BLaER1 treated with 17β-estradiol and CSF1 and Interleukin-3, amounts not matched to agents 10 nM and 100 nM (cell line): ENCODE results near the gene SIMC1.

Source experiments
- H3K27ac ChIP-seq, 11 experiments: shearing (Covaris generic); formaldehyde crosslinking; 2 replicates each; pipeline ENCODE4 v1.8.1; 2022
- H3K27me3 ChIP-seq, 11 experiments: shearing (Covaris generic); formaldehyde crosslinking; 2 replicates each; pipeline ENCODE4 v1.8.1; 2022
- H3K36me3 ChIP-seq, 11 experiments: shearing (Covaris generic); formaldehyde crosslinking; 2 replicates each; pipeline ENCODE4 v1.8.1; 2022
- H3K4me1 ChIP-seq, 10 experiments: shearing (Covaris generic); formaldehyde crosslinking; 2 replicates each; pipeline ENCODE4 v1.8.1; 2022
- H3K4me2 ChIP-seq, 11 experiments: shearing (Covaris generic); formaldehyde crosslinking; 2 replicates each; pipeline ENCODE4 v1.8.1; 2022
- H3K4me3 ChIP-seq, 10 experiments: shearing (Covaris generic); formaldehyde crosslinking; 2 replicates each; pipeline ENCODE4 v1.8.1; 2022
- H3K9ac ChIP-seq, 11 experiments: shearing (Covaris generic); formaldehyde crosslinking; 2 replicates each; pipeline ENCODE4 v1.8.1; 2022
- H3K9me3 ChIP-seq, 11 experiments: shearing (Covaris generic); formaldehyde crosslinking; replicated peaks in 1 of 11; 2 replicates each; pipeline ENCODE4 v1.8.1; 2022
- H4K20me1 ChIP-seq, 11 experiments: shearing (Covaris generic); formaldehyde crosslinking; 2 replicates each; pipeline ENCODE4 v1.8.1; 2022
- Cebpa-rat ChIP-seq, 11 experiments: shearing (Covaris generic); IDR thresholded peaks; 2 replicates each; pipeline ENCODE4 v1.8.1; 2022

The SIMC1 gene

GRCh38 chr5:176365351-176366231 is 127.4 kb downstream of the SIMC1 start, which contains the start of gene ARL10:
Gene ARL10, plus strand, starts transcription at chr5:176365487. Its CDS starts 77 bp downstream, at chr5:176365564.
- H3K36me3 ChIP-seq: peaks cover 0 to 31% (median 23%) of the 10 kb centered on the region in 11 experiments; a peak in 14 of 22 replicates
- peak within 1 kb of the TSS; percentile 89 to 100 (median 97) for H3K4me2 ChIP-seq
- peak within 1 kb of the TSS; percentile 70 to 86 (median 81) for H3K4me3 ChIP-seq
- H4K20me1 ChIP-seq: peaks cover 0 to 20% (median 4%) of the 10 kb centered on the region in 11 experiments; a peak in 8 of 22 replicates
- no peak for TF ChIP-seq Cebpa-rat (IDR thresholded peaks at IDR 0.05)
- H3K4me1 ChIP-seq: peaks cover 32 to 60% (median 50%) of the 10 kb centered on the region in 10 experiments
- peak within 1 kb of the TSS; percentile 42 to 84 (median 76); a peak in 21 of 22 replicates for H3K27ac ChIP-seq
- no peaks in the 10 kb centered on the region for H3K9me3 ChIP-seq
- peak within 1 kb of the TSS; percentile 72 to 88 (median 82) for H3K9ac ChIP-seq
- H3K27me3 ChIP-seq: peaks cover 10 to 37% (median 24%) of the 10 kb centered on the region in 11 experiments; a peak in 21 of 22 replicates

DNA sequence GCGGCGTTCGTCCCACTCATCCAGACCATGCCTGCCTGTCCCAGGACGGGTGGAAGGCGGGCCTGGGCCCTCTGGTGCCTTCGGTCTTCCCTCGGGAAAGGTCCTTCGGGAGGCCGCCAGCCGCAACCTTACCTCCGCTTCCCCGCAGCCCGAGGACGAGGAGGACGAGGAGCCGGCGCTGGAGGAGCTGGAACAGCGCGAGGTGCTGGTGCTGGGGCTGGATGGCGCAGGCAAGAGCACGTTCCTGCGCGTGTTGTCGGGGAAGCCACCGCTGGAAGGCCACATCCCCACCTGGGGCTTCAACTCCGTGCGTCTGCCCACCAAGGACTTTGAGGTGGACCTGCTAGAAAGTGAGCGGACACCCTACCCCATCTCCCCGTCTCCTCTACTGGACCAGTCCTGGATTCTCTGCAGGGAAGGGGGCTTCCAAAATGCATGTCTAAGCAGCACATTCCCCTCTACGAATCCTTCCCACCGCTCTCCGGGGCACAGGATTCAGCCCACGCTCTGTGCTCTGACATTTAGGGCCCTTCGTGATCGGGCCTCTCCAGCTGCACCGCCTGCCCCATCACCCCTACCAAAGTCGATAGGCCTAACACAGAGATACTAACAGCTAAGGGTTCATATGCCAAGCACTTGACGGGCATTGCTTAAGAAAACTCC is 128.1 kb downstream of the SIMC1 start:
- Histone ChIP-seq H3K9ac (peak overlapping the region; percentile 72 to 88 (median 82)), H3K27ac (peak overlapping the region; percentile 42 to 84 (median 76); a peak in 17 of 22 replicates), H3K4me1 (peaks cover 32 to 58% (median 50%) of the 10 kb centered on the region in 10 experiments), H3K27me3 (peaks cover 10 to 37% (median 24%) of the 10 kb centered on the region in 11 experiments; a peak in 21 of 22 replicates), H3K4me2 (peak overlapping the region; percentile 89 to 100 (median 97)), H3K36me3 (peaks cover 0 to 38% (median 23%) of the 10 kb centered on the region in 11 experiments; a peak in 14 of 22 replicates), H4K20me1 (peaks cover 0 to 14% (median 0%) of the 10 kb centered on the region in 11 experiments; a peak in 3 of 22 replicates), H3K4me3 (peak overlapping the region; percentile 70 to 86 (median 81)), H3K9me3 (no peaks in the 10 kb centered on the region)
- no peak for TF ChIP-seq Cebpa-rat (IDR thresholded peaks at IDR 0.05)

- Histone ChIP-seq H4K20me1 (peaks cover 0 to 18% (median 0%) of the 10 kb centered on the region in 11 experiments; a peak in 1 of 22 replicates), H3K4me1 (peaks cover 29 to 50% (median 42%) of the 10 kb centered on the region in 10 experiments), H3K9me3 (no peaks in the 10 kb centered on the region), H3K36me3 (peaks cover 0 to 52% (median 32%) of the 10 kb centered on the region in 11 experiments; a peak in 16 of 22 replicates), H3K9ac (no peak overlapping the region), H3K4me3 (no peak overlapping the region), H3K27me3 (peaks cover 10 to 37% (median 24%) of the 10 kb centered on the region in 11 experiments; a peak in 21 of 22 replicates), H3K27ac (no peak overlapping the region), H3K4me2 (no peak overlapping the region)
- no peak for TF ChIP-seq Cebpa-rat (IDR thresholded peaks at IDR 0.05)
These were observed 130.5 kb downstream of the SIMC1 start for GRCh38 chr5:176368726-176369125.

GRCh38 chr5:176369934-176370711 is 131.9 kb downstream of the SIMC1 start:
- no peak overlapping the region for H3K4me3 ChIP-seq
- H3K9me3 ChIP-seq: no peaks in the 10 kb centered on the region

DNA sequence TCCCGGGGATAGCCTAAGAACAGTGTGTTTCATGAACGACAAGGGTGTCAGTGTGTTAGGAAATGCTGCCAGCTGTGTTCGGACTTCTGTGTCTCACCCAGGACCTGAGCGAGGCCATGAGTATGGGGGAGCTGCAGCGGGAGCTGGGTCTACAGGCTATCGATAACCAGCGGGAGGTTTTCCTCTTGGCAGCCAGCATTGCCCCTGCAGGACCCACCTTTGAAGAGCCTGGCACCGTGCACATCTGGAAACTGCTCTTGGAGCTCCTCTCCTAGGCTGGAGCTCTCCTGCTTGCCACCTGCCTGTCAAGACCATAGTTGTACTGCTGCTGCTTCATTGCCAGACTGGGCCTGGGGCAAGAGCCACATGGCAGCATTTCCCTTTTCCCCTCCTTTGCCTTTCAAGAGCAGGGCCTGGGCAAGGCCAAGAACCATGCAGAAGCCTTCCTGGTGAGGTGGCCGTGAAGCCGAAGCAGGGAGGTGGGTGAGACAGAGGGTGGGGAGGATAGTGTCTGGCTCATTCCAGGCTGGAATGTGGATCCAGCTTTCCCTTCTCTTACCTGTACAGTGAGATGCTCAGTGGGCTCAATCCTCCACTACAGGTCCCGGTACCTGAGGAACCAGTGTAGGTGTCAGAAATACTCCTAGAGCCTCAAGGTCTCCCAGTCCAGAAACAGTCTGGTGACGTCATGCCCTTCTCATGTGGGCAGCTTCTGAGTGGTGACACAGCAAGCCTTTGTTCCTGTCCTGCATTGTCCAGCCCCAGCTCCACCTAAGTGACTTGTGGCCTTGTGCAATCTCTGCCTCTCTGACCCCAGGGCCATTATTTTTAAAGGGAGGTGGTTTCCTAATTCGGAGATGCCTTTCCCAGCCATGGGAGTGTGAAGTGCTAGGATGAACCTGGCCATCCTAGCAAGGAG is 133.7 kb downstream of the SIMC1 start:
- no peaks in the 10 kb centered on the region for H3K9me3 ChIP-seq
- no peak overlapping the region for H3K9ac ChIP-seq
- no peak for TF ChIP-seq Cebpa-rat (IDR thresholded peaks at IDR 0.05)
- H3K27me3 ChIP-seq: peaks cover 0 to 7% (median 0%) of the 10 kb centered on the region in 11 experiments; a peak in 7 of 22 replicates
- H3K4me1 ChIP-seq: peaks cover 10 to 21% (median 17%) of the 10 kb centered on the region in 10 experiments
- no peak overlapping the region for H3K4me3 ChIP-seq
- H3K36me3 ChIP-seq: peaks cover 13 to 68% (median 36%) of the 10 kb centered on the region in 11 experiments; a peak in 17 of 22 replicates
- H3K4me2 ChIP-seq: no peak overlapping the region
- no peak overlapping the region for H3K27ac ChIP-seq
- H4K20me1 ChIP-seq: peaks cover 0 to 12% (median 0%) of the 10 kb centered on the region in 11 experiments; a peak in 1 of 22 replicates

More at GRCh38 chr5:176369934-176370711, 131.9 kb downstream of the SIMC1 start:
- Histone ChIP-seq H3K4me1 (peaks cover 23 to 36% (median 30%) of the 10 kb centered on the region in 10 experiments), H4K20me1 (peaks cover 0 to 18% (median 0%) of the 10 kb centered on the region in 11 experiments; a peak in 1 of 22 replicates), H3K4me2 (no peak overlapping the region), H3K27ac (no peak overlapping the region), H3K27me3 (peaks cover 6 to 25% (median 16%) of the 10 kb centered on the region in 11 experiments; a peak in 21 of 22 replicates), H3K36me3 (peaks cover 0 to 52% (median 32%) of the 10 kb centered on the region in 11 experiments; a peak in 16 of 22 replicates), H3K9ac (no peak overlapping the region)
- no peak for TF ChIP-seq Cebpa-rat (IDR thresholded peaks at IDR 0.05)

GRCh38 chr5:176373100-176373818 is 135.0 kb downstream of the SIMC1 start:
- 0 out of 22 replicates have a peak, but pooled peaks cover 0 to 7% (median 0%) of the 10 kb centered on the region in 11 experiments for H4K20me1 ChIP-seq
- TF ChIP-seq Cebpa-rat (IDR thresholded peaks at IDR 0.05): no peak
- H3K27ac ChIP-seq: no peak overlapping the region
- H3K27me3 ChIP-seq: no peaks in the 10 kb centered on the region
- peak overlapping the region in 9 of 11 experiments; percentile 0 to 39 (median 27); a peak in 11 of 22 replicates for H3K4me2 ChIP-seq
- H3K9me3 ChIP-seq: no peaks in the 10 kb centered on the region
- H3K36me3 ChIP-seq: peaks cover 13 to 68% (median 30%) of the 10 kb centered on the region in 11 experiments; a peak in 17 of 22 replicates
- H3K4me3 ChIP-seq: no peak overlapping the region
- H3K9ac ChIP-seq: no peak overlapping the region
- peaks cover 0 to 18% (median 9%) of the 10 kb centered on the region in 10 experiments; a peak in 13 of 20 replicates for H3K4me1 ChIP-seq
